ENCODE data around the gene LDLRAD3. TPM values are rescaled to one million over a fixed set of nuclear protein-coding genes. Genes with fewer than 3 reads are reported as not detected.

The LDLRAD3 gene
- total and polyA plus RNA-seq, 9 donors: 14.5 to 32.4 (median 17.2) TPM

- intact Hi-C loops (cut with DNase I): no loop called here
- TF ChIP-seq EP300 (IDR thresholded peaks at IDR 0.05) (no peak), POLR2A (IDR thresholded peaks at IDR 0.05) (no peak), CTCF (IDR thresholded peaks at IDR 0.05) (no peak)
- Histone ChIP-seq H3K27me3 (no peaks in the 10 kb centered on the region), H3K9me3 (no peaks in the 10 kb centered on the region), H3K36me3 (no peaks in the 10 kb centered on the region), H3K4me3 (peak overlapping the region; percentile 75), H3K4me1 (ENCODE audit: insufficient read depth) (peaks cover 19% of the 10 kb centered on the region), H3K27ac (peak overlapping the region in 1 of 2 donors; percentile 47)
- 43 to 63% (median 55%) methylated on average over 2 of the region's 2 CpGs for WGBS, 3 donors
- peak in 1 of 5 donors; percentile 19 for DNase-seq
Observed at GRCh38 chr11:35945137-35945518, 1.3 kb downstream of the LDLRAD3 start.

GRCh38 chr11:35946766-35947165 lies 2.9 kb downstream of the LDLRAD3 start:
- TF ChIP-seq CTCF (IDR thresholded peaks at IDR 0.05) (no peak), EP300 (IDR thresholded peaks at IDR 0.05) (no peak), POLR2A (IDR thresholded peaks at IDR 0.05) (no peak)
- intact Hi-C loops (cut with DNase I): no loop called here
- 52 to 68% (median 61%) methylated on average over 3 of the region's 3 CpGs for WGBS, 3 donors

GRCh38 chr11:35947437-35947836 lies 3.6 kb downstream of the LDLRAD3 start:
- Histone ChIP-seq H3K27me3 (no peaks in the 10 kb centered on the region), H3K36me3 (no peaks in the 10 kb centered on the region), H3K4me1 (ENCODE audit: insufficient read depth) (peaks cover 22% of the 10 kb centered on the region), H3K9me3 (no peaks in the 10 kb centered on the region), H3K4me3 (no peak overlapping the region), H3K27ac (no peak overlapping the region)
- TF ChIP-seq POLR2A (IDR thresholded peaks at IDR 0.05) (no peak), CTCF (IDR thresholded peaks at IDR 0.05) (no peak), EP300 (IDR thresholded peaks at IDR 0.05) (no peak)
- intact Hi-C loops (cut with DNase I): no loop called here
- 94 to 99% (median 99%) methylated on average over 4 of the region's 4 CpGs for WGBS, 3 donors
- no peak for DNase-seq

More at GRCh38 chr11:35946766-35947165, 2.9 kb downstream of the LDLRAD3 start:
- Histone ChIP-seq H3K27ac (no peak overlapping the region), H3K27me3 (no peaks in the 10 kb centered on the region), H3K36me3 (no peaks in the 10 kb centered on the region), H3K9me3 (no peaks in the 10 kb centered on the region), H3K4me1 (ENCODE audit: insufficient read depth) (peaks cover 19% of the 10 kb centered on the region), H3K4me3 (no peak overlapping the region)
- DNase-seq: no peak

GRCh38 chr11:35949242-35949641 lies 5.4 kb downstream of the LDLRAD3 start:
- intact Hi-C loops (cut with DNase I): no loop called here
- Histone ChIP-seq H3K36me3 (no peaks in the 10 kb centered on the region), H3K27me3 (no peaks in the 10 kb centered on the region), H3K4me1 (ENCODE audit: insufficient read depth) (peaks cover 20% of the 10 kb centered on the region), H3K4me3 (no peak overlapping the region), H3K9me3 (no peaks in the 10 kb centered on the region), H3K27ac (no peak overlapping the region)
- WGBS, 3 donors: 88 to 92% (median 89%) methylated on average over 3 of the region's 3 CpGs
- no peak for DNase-seq
- TF ChIP-seq POLR2A (IDR thresholded peaks at IDR 0.05) (no peak), EP300 (IDR thresholded peaks at IDR 0.05) (no peak), CTCF (IDR thresholded peaks at IDR 0.05) (no peak)

Measured in ovary (tissue), 9 donors.